ENCODE measurements around the gene SIRPB2.
A peak's percentile ranks its signal among the peaks of the same experiment; 100 is the strongest.

The SIRPB2 gene

GRCh38 chr20:1479831-1480595 lies 11.2 kb downstream of the SIRPB2 start:
- DNase-seq, result no peak
- no peak overlapping the region for H3K4me3 ChIP-seq (ENCODE audit: low read depth, low read length)
- in situ Hi-C loops (cut with HindIII; ENCODE audit: low pct_ligation_motif_present, low sequenced_read_pairs), result no loop called here
- H3K27me3 ChIP-seq (replicated peaks), result no peaks in the 10 kb centered on the region
- TF ChIP-seq CTCF (IDR thresholded peaks at IDR 0.05; ENCODE audit: low read depth, low read length, missing control alignments), result no peak
- H3K27ac ChIP-seq, result no peak overlapping the region
- no peaks in the 10 kb centered on the region for H3K36me3 ChIP-seq (replicated peaks)

GRCh38 chr20:1478566-1478965 lies 12.7 kb downstream of the SIRPB2 start:
- in situ Hi-C loops (cut with HindIII; ENCODE audit: low pct_ligation_motif_present, low sequenced_read_pairs), result no loop called here
- DNase-seq, result no peak
- Histone ChIP-seq H3K4me3 (ENCODE audit: low read depth, low read length) (no peak overlapping the region), H3K27ac (no peak overlapping the region), H3K27me3 (replicated peaks) (no peaks in the 10 kb centered on the region), H3K36me3 (replicated peaks) (no peaks in the 10 kb centered on the region)
- no peak for TF ChIP-seq CTCF (IDR thresholded peaks at IDR 0.05; ENCODE audit: low read depth, low read length, missing control alignments)

GRCh38 chr20:1477896-1478490 lies 13.2 kb downstream of the SIRPB2 start:
- in situ Hi-C loops (cut with HindIII; ENCODE audit: low pct_ligation_motif_present, low sequenced_read_pairs), result no loop called here
- Histone ChIP-seq H3K4me3 (ENCODE audit: low read depth, low read length) (no peak overlapping the region), H3K27ac (no peak overlapping the region), H3K27me3 (replicated peaks) (no peaks in the 10 kb centered on the region), H3K36me3 (replicated peaks) (no peaks in the 10 kb centered on the region)
- no peak for DNase-seq
- no peak for TF ChIP-seq CTCF (IDR thresholded peaks at IDR 0.05; ENCODE audit: low read depth, low read length, missing control alignments)

GRCh38 chr20:1474817-1475603 lies 16.2 kb downstream of the SIRPB2 start:
- peak; percentile 38 for TF ChIP-seq CTCF (IDR thresholded peaks at IDR 0.05; ENCODE audit: low read depth, low read length, missing control alignments)
- Histone ChIP-seq H3K36me3 (replicated peaks) (no peaks in the 10 kb centered on the region), H3K27ac (no peak overlapping the region), H3K27me3 (replicated peaks) (no peaks in the 10 kb centered on the region), H3K4me3 (ENCODE audit: low read depth, low read length) (no peak overlapping the region)
- in situ Hi-C loops (cut with HindIII; ENCODE audit: low pct_ligation_motif_present, low sequenced_read_pairs), result no loop called here
- DNase-seq, result no peak

GRCh38 chr20:1474325-1474724 lies 16.9 kb downstream of the SIRPB2 start:
- no peak for DNase-seq
- Histone ChIP-seq H3K27me3 (replicated peaks) (no peaks in the 10 kb centered on the region), H3K27ac (no peak overlapping the region), H3K36me3 (replicated peaks) (no peaks in the 10 kb centered on the region), H3K4me3 (ENCODE audit: low read depth, low read length) (no peak overlapping the region)
- TF ChIP-seq CTCF (IDR thresholded peaks at IDR 0.05; ENCODE audit: low read depth, low read length, missing control alignments), result no peak
- in situ Hi-C loops (cut with HindIII; ENCODE audit: low pct_ligation_motif_present, low sequenced_read_pairs), result no loop called here
